Activated CD8-positive, alpha-beta T cell treated with anti-CD3 and anti-CD28 coated beads for 36 hours (primary cell): ENCODE measurements around the gene FGF14. TPM values are rescaled to one million over a fixed set of nuclear protein-coding genes. Genes with fewer than 3 reads are reported as not detected.

Source experiments
- ATAC-seq: fragments of 200-7000 bp; cut with Tn5 transposase; one replicate; pipeline ENCODE4 v1.10.0; 2021; ENCODE audit warnings: mild to moderate bottlenecking, moderate library complexity
- CTCF ChIA-PET: fragments of 350-600 bp; sonication (Branson Sonifier 250); formaldehyde crosslinking; loops from one replicate; lab custom pipeline; 2021; ENCODE audit warnings: antibody characterized with exemption; lab: Charles Lee
- POLR2A ChIA-PET: fragments of 350-600 bp; sonication (Branson Sonifier 250); formaldehyde crosslinking; loops from one replicate; lab custom pipeline; 2021; ENCODE audit warnings: antibody characterized with exemption; lab: Charles Lee
- DNase-seq: peaks from one replicate; pipeline ENCODE4 v3.0.0-alpha.2; 2020
- H3K27ac Mint-ChIP-seq: one replicate; pipeline ENCODE4 v1.8.0; 2021; ENCODE audit warnings: mild to moderate bottlenecking, mixed read lengths
- H3K27me3 Mint-ChIP-seq: one replicate; pipeline ENCODE4 v1.8.0; 2021; ENCODE audit warnings: mixed read lengths
- H3K36me3 Mint-ChIP-seq: one replicate; pipeline ENCODE4 v1.8.0; 2021; ENCODE audit warnings: low read depth, mixed read lengths
- H3K4me1 Mint-ChIP-seq: one replicate; pipeline ENCODE4 v1.8.0; 2021; ENCODE audit warnings: low read depth, mixed read lengths
- H3K4me3 Mint-ChIP-seq: one replicate; pipeline ENCODE4 v1.8.0; 2021; ENCODE audit warnings: mild to moderate bottlenecking, moderate library complexity, mixed read lengths
- H3K9me3 Mint-ChIP-seq: one replicate; pipeline ENCODE4 v1.8.0; 2021; ENCODE audit warnings: mixed read lengths
- CTCF ChIP-seq: fragments of 200-600 bp; IDR thresholded peaks from one replicate; pipeline ENCODE4 v1.8.0; 2022; ENCODE audit warnings: antibody characterized with exemption, mild to moderate bottlenecking
- intact Hi-C: fragments of 100-400 bp; cut with micrococcal nuclease; formaldehyde crosslinking; loops from one replicate; pipeline ENCODE4 v1.10.0; 2022
- total RNA-seq, 2 experiments: library from RNA; stranded (reverse); gene quantifications; one replicate each; pipeline ENCODE4 v1.2.3, GENCODE V29; 2021

FGF14 gene
- total RNA-seq, 2 experiments from 2014 or later = not detected

- Mint-ChIP-seq H3K27ac (no peak overlapping the region), H3K36me3 (no peaks in the 10 kb centered on the region), H3K27me3 (no peaks in the 10 kb centered on the region), H3K4me3 (no peak overlapping the region), H3K9me3 (no peaks in the 10 kb centered on the region), H3K4me1 (no peaks in the 10 kb centered on the region)
- POLR2A ChIA-PET = no interaction called here
- intact Hi-C loops = no loop called here
- CTCF ChIA-PET = no interaction called here
- TF ChIP-seq CTCF = no peak
- ATAC-seq = no peak
- no peak for DNase-seq
Measured at GRCh38 chr13:101728615-101729014, 673.2 kb downstream of the FGF14 start.

GRCh38 chr13:101728021-101728420, 673.8 kb downstream of the FGF14 start:
- Mint-ChIP-seq H3K27ac (no peak overlapping the region), H3K4me1 (no peaks in the 10 kb centered on the region), H3K36me3 (no peaks in the 10 kb centered on the region), H3K27me3 (no peaks in the 10 kb centered on the region), H3K9me3 (no peaks in the 10 kb centered on the region), H3K4me3 (no peak overlapping the region)
- intact Hi-C loops = no loop called here
- DNase-seq (no peak), ATAC-seq (no peak)
- ChIA-PET POLR2A (no interaction called here), CTCF (no interaction called here)
- TF ChIP-seq CTCF = no peak

- POLR2A ChIA-PET = no interaction called here
Measured at GRCh38 chr13:101727118-101727517, 674.7 kb downstream of the FGF14 start.

GRCh38 chr13:101726681-101727080, 675.2 kb downstream of the FGF14 start:
- POLR2A ChIA-PET = no interaction called here
- Mint-ChIP-seq H3K27ac (no peak overlapping the region), H3K4me3 (no peak overlapping the region), H3K36me3 (no peaks in the 10 kb centered on the region), H3K9me3 (no peaks in the 10 kb centered on the region), H3K4me1 (no peaks in the 10 kb centered on the region), H3K27me3 (no peaks in the 10 kb centered on the region)
- intact Hi-C loops = no loop called here
- CTCF ChIA-PET = no interaction called here
- ATAC-seq (no peak), DNase-seq (no peak)
- TF ChIP-seq CTCF = no peak

More at GRCh38 chr13:101727118-101727517, 674.7 kb downstream of the FGF14 start:
- Mint-ChIP-seq H3K9me3 (no peaks in the 10 kb centered on the region), H3K4me1 (no peaks in the 10 kb centered on the region), H3K27ac (no peak overlapping the region), H3K4me3 (no peak overlapping the region), H3K27me3 (no peaks in the 10 kb centered on the region), H3K36me3 (no peaks in the 10 kb centered on the region)
- CTCF ChIA-PET = no interaction called here
- intact Hi-C loops = no loop called here
- no peak for DNase-seq
- ATAC-seq = no peak
- TF ChIP-seq CTCF = no peak

- Mint-ChIP-seq H3K4me1 (no peaks in the 10 kb centered on the region), H3K27ac (no peak overlapping the region), H3K27me3 (peaks cover 2% of the 10 kb centered on the region), H3K4me3 (no peak overlapping the region), H3K9me3 (no peaks in the 10 kb centered on the region), H3K36me3 (no peaks in the 10 kb centered on the region)
- no peak for DNase-seq
- ChIA-PET CTCF (no interaction called here), POLR2A (no interaction called here)
- intact Hi-C loops = no loop called here
- ATAC-seq = no peak
- TF ChIP-seq CTCF = no peak
Measured at GRCh38 chr13:101718496-101718895, 683.4 kb downstream of the FGF14 start.
